Effector memory CD8-positive, alpha-beta T cell (primary cell): ENCODE results near the gene EPC1.
A peak's percentile ranks its signal among the peaks of the same experiment; 100 is the strongest.
"Not testable (repeated sequence)": the region's sequence is repeated elsewhere in the genome, so short reads cannot be mapped to it uniquely, and the experiment has no call there.

Experiments used
- ATAC-seq: fragments of 150-1000 bp; cut with Tn5 transposase; replicated peaks from 2 replicates; pipeline ENCODE4 v1.10.0; 2021; ENCODE audit warnings: mild to moderate bottlenecking, moderate library complexity
- DNase-seq, 3 experiments: peaks; one replicate each; pipeline ENCODE4 v3.0.0; 2021
- H3K27ac Mint-ChIP-seq, 2 donors: one replicate each; pipeline ENCODE4 v1.8.0; 2022; ENCODE audit warnings: mild to moderate bottlenecking in 2 of 2, mixed read lengths in 2 of 2, moderate library complexity in 2 of 2
- H3K27me3 Mint-ChIP-seq, 2 donors: one replicate each; pipeline ENCODE4 v1.8.0; 2022; ENCODE audit warnings: mixed read lengths in 2 of 2
- H3K36me3 Mint-ChIP-seq: one replicate; pipeline ENCODE4 v1.8.0; 2022; ENCODE audit warnings: mild to moderate bottlenecking, moderate library complexity, mixed read lengths; ENCODE audit not compliant: insufficient read depth
- H3K4me1 Mint-ChIP-seq, 2 donors: one replicate each; pipeline ENCODE4 v1.8.0; 2022; ENCODE audit warnings: low read depth in 2 of 2, mixed read lengths in 2 of 2
- H3K4me3 Mint-ChIP-seq, 2 donors: one replicate each; pipeline ENCODE4 v1.8.0; 2022; ENCODE audit warnings: mild to moderate bottlenecking in 2 of 2, mixed read lengths in 2 of 2, moderate library complexity in 2 of 2
- H3K9me3 Mint-ChIP-seq, 2 donors: one replicate each; pipeline ENCODE4 v1.8.0; 2022; ENCODE audit warnings: mixed read lengths in 2 of 2
- total RNA-seq, 9 experiments: gene quantifications; one replicate each; lab custom pipeline; 2026; lab: John Stamatoyannopoulos, UW

EPC1 gene, protein sequence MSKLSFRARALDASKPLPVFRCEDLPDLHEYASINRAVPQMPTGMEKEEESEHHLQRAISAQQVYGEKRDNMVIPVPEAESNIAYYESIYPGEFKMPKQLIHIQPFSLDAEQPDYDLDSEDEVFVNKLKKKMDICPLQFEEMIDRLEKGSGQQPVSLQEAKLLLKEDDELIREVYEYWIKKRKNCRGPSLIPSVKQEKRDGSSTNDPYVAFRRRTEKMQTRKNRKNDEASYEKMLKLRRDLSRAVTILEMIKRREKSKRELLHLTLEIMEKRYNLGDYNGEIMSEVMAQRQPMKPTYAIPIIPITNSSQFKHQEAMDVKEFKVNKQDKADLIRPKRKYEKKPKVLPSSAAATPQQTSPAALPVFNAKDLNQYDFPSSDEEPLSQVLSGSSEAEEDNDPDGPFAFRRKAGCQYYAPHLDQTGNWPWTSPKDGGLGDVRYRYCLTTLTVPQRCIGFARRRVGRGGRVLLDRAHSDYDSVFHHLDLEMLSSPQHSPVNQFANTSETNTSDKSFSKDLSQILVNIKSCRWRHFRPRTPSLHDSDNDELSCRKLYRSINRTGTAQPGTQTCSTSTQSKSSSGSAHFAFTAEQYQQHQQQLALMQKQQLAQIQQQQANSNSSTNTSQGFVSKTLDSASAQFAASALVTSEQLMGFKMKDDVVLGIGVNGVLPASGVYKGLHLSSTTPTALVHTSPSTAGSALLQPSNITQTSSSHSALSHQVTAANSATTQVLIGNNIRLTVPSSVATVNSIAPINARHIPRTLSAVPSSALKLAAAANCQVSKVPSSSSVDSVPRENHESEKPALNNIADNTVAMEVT
- 78.7 to 238 (median 193) reads per million in 9 experiments for total RNA-seq

DNA sequence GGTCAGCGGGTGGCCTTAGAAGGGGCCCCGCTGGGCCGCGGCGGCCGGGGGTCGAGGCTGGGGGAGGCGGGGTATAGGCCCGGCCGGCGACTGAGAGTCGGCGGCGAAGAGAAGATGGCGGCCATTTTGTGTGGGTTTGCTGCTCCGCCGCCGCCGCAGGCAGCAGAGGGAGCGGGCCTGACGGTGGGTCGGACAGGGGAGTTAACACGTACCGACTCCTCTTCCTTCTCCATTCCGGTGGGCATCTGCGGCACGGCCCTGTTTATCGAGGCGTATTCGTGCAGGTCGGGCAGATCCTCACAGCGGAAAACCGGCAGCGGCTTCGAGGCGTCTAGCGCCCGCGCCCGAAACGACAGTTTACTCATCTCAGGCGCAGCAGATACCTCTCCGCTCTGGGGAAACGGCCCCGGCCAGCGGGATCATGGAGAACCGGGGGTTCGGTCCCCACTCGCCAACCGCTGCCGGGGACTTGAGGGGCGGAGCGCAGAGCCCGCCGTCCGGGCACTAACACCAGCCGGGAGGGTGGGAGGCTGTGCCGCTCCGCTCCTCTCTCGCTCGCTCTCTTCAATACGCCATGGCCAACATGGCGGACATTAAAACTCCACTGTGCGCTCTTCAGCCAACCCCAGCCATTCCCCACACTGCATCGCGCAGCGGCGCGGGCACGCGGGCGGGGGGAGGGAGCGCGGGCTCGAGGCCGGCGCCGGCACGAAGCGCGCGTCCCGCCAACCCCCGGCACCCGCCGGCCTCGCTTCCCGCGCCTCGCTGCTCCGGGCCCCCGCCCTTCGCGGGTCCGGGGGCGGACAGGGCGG is at the start of gene EPC1:
TSS of gene EPC1 (minus strand) at position 608 of the 812 bp plus-strand sequence. CDS start at position 365, 243 bp downstream.
- peak; percentile 77 for ATAC-seq
- Mint-ChIP-seq H3K27me3 (no peaks in the 10 kb centered on the region), H3K36me3 (peaks cover 62% of the 10 kb centered on the region), H3K27ac (peak within 1 kb of the TSS; percentile 100), H3K9me3 (no peaks in the 10 kb centered on the region), H3K4me1 (peaks cover 37 to 46% of the 10 kb centered on the region in 2 donors), H3K4me3 (peak within 1 kb of the TSS; percentile 90 to 93)
- DNase-seq: peak; percentile 85 to 89 (median 86)

DNA sequence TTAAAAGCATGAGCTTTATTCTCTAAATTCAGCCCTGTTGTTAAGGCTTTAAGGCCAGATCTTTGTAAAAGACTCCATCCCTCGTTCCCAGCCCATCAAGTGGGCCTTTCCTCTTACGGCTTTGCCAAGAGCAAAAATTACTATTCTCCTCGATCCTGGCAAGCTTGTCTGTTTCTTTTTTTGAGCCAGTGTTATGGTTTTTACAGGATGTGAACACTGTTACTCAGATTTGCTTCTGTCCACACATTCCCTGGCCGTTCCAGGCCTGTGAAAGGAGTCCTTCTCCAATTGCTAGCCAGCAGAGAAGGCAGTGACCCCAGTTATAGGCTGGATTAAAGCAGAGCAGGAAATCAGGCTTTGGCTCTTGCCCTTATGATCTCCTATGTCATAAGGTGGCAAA is 47.0 kb upstream of the EPC1 start:
- no peaks in the 10 kb centered on the region for H3K4me1 Mint-ChIP-seq
- H3K27ac Mint-ChIP-seq: no peak overlapping the region
- H3K9me3 Mint-ChIP-seq: no peaks in the 10 kb centered on the region
- no peaks in the 10 kb centered on the region for H3K36me3 Mint-ChIP-seq
- ATAC-seq: no peak
- H3K27me3 Mint-ChIP-seq: peaks cover 6 to 8% of the 10 kb centered on the region in 2 donors
- no peak for DNase-seq
- H3K4me3 Mint-ChIP-seq: no peak overlapping the region

DNA sequence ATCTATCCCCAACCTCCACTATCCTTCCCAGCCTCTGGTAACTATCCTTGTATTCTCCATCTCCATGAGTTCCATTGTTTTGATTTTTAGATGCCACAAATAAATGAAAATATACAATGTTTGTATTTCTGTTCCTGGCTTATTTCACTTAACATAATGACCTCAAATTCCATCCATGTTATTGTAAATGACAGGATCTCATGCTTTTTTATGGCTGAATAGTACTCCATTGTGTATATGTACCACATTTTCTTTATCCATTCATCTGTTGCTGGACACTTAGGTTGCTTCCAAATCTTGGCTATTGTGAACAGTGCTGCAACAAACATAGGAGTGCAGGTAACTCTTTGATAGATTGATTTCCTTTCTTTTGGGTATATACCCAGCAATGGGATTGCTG is 45.3 kb upstream of the EPC1 start:
- H3K9me3 Mint-ChIP-seq, H3K27ac Mint-ChIP-seq, H3K4me1 Mint-ChIP-seq, ATAC-seq, DNase-seq, H3K4me3 Mint-ChIP-seq, H3K36me3 Mint-ChIP-seq: not testable (repeated sequence)
- peaks cover 6 to 13% of the 10 kb centered on the region in 2 donors for H3K27me3 Mint-ChIP-seq

DNA sequence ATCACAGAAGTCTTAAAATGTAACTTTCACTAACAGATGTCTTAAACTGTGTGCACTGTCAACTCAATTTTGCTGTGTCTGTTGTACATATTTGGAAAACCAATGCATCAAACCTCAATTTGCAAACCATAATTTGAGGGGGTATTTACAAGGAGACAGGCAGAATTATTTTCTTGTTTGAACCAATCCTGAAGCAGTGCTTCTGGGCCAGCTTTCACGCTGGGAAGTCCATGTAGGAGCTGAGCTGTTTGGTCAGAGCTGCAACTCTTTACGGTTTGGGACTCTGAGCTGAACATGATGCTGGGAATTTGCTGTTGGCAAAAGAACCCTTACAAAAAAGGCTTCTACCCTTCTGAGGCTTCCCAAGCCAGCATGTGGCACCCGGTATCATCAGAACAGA is 43.2 kb upstream of the EPC1 start:
- Mint-ChIP-seq H3K36me3 (no peaks in the 10 kb centered on the region), H3K27me3 (peaks cover 6 to 8% of the 10 kb centered on the region in 2 donors), H3K4me1 (no peaks in the 10 kb centered on the region), H3K27ac (no peak overlapping the region), H3K9me3 (no peaks in the 10 kb centered on the region), H3K4me3 (no peak overlapping the region)
- DNase-seq (no peak), ATAC-seq (no peak)

DNA sequence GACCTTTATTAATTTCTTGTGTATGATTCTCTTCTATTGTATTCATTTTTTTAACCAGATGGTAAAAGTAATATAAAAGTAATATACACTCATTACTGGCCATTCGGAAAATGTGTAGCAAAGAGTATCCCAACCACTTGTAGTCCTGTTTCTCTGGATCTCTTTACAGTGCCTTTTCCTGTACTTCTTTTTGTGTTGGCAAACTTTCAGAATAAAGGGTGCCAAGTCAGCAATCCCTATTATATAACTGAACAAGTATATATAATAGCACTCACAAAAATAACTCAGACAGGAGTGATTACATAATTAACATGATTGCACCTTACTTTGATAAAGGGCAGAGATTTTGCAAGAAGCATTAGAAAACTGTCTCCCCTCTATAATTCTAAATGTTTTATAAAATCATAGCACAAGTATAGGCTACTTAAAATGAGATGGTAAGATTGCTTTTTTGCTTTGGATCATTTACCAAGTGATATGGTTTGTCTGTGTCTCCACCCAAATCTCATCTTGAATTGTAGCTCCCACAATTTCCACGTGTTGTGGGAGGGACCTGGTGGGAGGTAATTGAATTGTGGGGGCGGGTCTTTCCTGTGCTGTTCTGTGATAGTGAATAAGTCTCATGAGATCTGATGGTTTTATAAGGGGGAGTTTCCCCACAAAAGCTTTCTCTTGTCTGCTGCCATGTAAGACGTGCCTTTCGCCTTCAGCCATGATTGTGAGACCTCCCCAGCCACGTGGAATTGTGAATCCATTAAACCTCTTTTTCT is 41.5 kb upstream of the EPC1 start:
- no peak overlapping the region for H3K27ac Mint-ChIP-seq
- H3K4me1 Mint-ChIP-seq: no peaks in the 10 kb centered on the region
- ATAC-seq: no peak
- DNase-seq: no peak
- H3K9me3 Mint-ChIP-seq: no peaks in the 10 kb centered on the region
- H3K4me3 Mint-ChIP-seq: no peak overlapping the region
- H3K27me3 Mint-ChIP-seq: peaks cover 0 to 6% of the 10 kb centered on the region in 2 donors
- no peaks in the 10 kb centered on the region for H3K36me3 Mint-ChIP-seq

DNA sequence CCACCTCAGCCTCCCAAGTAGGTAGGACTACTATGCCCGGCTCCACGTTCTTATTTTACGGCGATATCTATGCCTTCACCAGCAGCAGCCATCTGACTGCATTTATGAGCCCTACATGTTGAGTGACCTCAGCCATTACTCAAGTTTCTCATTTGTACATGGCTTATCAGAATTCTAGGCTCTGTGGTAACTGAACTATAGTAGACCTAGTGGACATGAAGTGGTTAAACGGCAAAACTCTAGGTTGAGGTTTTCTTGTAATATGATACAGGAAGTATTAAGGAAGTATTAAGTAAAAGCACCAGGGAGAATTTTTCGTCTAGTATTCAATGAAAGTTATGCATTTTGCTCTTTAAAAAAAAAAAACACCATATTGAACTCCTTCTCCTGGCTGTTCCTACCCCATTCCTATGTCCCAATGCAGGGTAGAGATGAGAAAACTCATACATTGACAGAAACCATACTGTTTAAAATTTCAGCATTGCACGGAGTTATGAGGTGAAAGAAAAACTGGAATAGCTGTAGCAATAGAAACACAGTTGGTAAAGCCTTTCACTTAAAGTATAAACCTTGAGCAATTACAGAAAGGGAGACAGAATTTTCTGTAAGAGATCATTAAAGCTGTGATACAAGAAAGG is 39.8 kb upstream of the EPC1 start:
- H3K9me3 Mint-ChIP-seq: no peaks in the 10 kb centered on the region
- peaks cover 3% of the 10 kb centered on the region for H3K36me3 Mint-ChIP-seq
- ATAC-seq (no peak), DNase-seq (no peak)
- peaks cover 0 to 6% of the 10 kb centered on the region in 2 donors for H3K27me3 Mint-ChIP-seq
- peaks cover 0 to 2% of the 10 kb centered on the region in 2 donors for H3K4me1 Mint-ChIP-seq
- no peak overlapping the region for H3K4me3 Mint-ChIP-seq
- H3K27ac Mint-ChIP-seq: no peak overlapping the region

DNA sequence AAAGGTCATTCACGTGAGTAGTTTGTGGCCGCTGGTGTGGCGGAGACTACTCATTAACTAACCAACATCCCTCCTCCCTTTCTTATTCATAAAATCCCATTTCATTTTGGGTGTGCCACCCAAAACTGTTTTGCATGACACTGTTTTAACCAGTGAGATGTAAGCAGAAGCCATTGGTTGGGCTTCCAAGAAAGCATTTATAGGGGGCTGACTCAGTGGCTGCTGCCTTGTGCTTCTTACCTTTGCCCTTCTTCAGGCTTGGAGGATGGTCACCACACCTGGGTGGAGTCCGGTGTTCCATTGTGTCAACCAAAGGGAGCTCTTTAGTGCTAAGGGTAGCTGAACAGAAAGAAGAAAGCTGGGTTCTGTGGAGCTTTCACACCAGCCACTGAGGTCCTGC is 37.2 kb upstream of the EPC1 start:
- H3K9me3 Mint-ChIP-seq: no peaks in the 10 kb centered on the region
- ATAC-seq (no peak), DNase-seq (no peak)
- H3K4me1 Mint-ChIP-seq: peaks cover 0 to 3% of the 10 kb centered on the region in 2 donors
- H3K36me3 Mint-ChIP-seq: peaks cover 3% of the 10 kb centered on the region
- H3K27ac Mint-ChIP-seq: no peak overlapping the region
- H3K27me3 Mint-ChIP-seq: peaks cover 0 to 6% of the 10 kb centered on the region in 2 donors
- H3K4me3 Mint-ChIP-seq: no peak overlapping the region

DNA sequence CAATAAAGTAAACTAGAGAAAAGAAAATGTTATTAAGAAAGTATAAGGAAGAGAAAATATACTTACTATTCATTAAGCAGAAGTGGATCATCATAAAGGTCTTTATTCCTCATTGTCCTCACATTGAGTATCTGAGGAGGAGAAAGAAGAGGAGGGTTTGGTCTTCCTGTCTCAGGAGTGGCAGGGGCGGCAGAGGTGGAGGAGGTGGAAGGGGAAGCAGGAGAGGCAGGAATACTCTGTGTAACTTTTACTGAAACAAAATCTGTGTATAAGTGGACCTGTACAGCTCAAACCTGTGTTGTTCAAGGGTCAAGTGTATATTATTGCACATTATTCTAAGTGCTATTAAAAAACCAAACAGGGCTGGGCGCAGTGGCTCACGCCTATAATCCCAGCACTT is 34.2 kb upstream of the EPC1 start:
- Mint-ChIP-seq H3K36me3 (peaks cover 3% of the 10 kb centered on the region), H3K4me1 (peaks cover 3 to 4% of the 10 kb centered on the region in 2 donors), H3K4me3 (no peak overlapping the region), H3K27me3 (no peaks in the 10 kb centered on the region), H3K27ac (no peak overlapping the region), H3K9me3 (no peaks in the 10 kb centered on the region)
- ATAC-seq (no peak), DNase-seq (no peak)

DNA sequence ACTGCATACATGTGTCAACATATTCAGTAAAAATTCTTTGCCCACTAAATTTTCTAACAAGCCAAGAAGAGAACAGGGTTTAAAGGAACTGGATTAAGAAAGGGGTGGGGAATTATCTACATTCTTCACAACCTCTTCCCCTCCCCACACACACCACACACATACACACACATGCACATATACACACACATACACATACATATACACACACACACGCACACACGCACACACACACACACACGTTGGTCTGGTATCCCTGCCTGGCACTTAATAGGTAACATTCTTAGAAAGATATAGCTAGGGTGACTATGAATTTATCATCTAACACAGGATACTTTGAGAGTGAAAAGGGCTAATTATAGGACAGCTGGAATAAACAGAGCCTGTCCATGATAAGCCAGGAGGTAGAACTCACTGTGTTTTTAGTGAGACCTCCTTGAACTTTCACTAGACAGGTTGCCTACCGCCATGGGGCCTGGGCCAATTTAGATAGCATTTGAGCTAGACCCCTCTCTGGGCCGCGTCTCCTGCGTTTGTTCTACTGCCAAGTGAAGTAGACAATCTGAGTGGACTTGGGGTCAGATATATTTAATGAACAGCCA is 33.1 kb upstream of the EPC1 start:
- Mint-ChIP-seq H3K4me1 (peaks cover 6 to 10% of the 10 kb centered on the region in 2 donors), H3K9me3 (no peaks in the 10 kb centered on the region), H3K36me3 (peaks cover 3% of the 10 kb centered on the region), H3K27me3 (no peaks in the 10 kb centered on the region), H3K27ac (no peak overlapping the region), H3K4me3 (no peak overlapping the region)
- ATAC-seq: no peak
- no peak for DNase-seq

DNA sequence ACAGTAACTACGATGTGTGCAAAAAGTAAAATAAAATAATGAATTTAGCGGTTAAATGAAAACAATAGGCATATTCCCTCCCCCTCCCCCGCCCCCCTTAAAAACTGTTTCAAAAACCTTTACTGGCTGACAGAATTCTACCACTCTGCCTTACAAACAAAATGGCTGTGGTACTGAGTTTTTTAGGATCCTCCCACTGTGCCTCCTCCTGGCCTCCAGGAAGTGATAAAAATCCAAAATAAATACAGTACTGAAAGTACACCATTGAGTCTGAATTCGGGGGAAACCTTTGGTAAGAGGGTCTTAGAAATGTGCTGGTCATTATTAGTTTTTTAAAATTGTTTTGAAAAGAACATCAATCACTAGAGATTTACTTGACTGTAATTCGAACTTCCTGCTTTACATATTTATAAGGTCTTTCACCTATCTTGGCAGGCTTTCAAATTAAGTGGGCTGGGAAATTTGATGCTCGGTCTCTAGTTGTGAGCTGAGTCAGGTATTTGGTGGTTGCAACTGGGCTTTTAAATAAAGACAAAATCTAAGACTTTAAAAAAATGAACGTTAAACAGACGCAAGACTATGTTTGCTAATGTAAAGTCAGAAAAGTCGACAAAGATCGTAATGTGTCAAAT is 32.5 kb upstream of the EPC1 start:
- DNase-seq: peak in 2 of 3 experiments; percentile 9 to 25
- peaks cover 3% of the 10 kb centered on the region for H3K36me3 Mint-ChIP-seq

DNA sequence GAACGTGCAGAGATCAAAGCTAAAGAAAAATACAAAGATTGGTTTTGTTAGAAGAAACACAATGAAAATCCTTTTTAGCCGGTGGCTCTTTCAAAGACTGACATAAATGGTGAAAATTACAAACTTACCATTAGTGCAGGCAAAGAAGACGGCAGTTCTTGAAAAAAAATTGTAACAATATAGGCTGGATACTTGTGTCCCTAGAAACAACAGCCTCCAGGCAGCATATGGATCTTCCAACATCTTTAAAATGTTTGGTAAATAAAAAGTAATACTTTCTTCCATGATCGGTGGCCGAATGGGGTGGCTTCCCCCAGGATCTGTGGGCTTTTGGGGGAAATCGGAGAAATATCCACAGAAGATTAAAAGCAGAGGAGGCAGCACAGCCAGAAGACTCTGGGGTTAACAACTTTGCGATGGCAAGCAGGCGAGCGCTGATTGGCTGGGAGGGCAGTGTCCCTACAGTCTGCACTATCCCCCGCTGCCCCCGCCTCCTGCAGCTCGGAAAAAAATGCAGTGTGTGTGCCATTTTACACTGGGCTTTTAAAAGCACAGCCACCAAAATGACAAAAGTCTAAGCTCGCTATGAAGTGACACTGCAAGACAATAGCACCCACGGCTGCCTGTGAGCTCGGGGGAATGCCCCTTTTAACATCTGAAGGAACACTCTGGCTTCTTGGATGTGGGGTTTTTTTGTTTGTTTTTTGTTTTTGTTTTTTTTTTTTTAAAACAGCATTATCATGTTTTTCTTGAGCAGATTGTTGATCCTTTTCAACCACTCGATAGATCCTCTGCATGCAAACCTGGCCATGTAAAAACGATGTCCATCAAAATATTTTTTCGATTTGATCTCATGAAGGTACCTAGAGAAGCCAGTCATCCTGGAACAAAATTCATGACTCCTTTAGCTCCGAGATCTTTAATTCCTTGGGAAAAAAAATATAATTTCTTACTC is 31.7 kb upstream of the EPC1 start:
- no peaks in the 10 kb centered on the region for H3K27me3 Mint-ChIP-seq
- H3K4me3 Mint-ChIP-seq: no peak overlapping the region
- H3K9me3 Mint-ChIP-seq: no peaks in the 10 kb centered on the region
- ATAC-seq (peak; percentile 92), DNase-seq (peak; percentile 89 to 91 (median 89))
- peaks cover 3% of the 10 kb centered on the region for H3K36me3 Mint-ChIP-seq
- no peak overlapping the region for H3K27ac Mint-ChIP-seq
- peaks cover 11 to 22% of the 10 kb centered on the region in 2 donors for H3K4me1 Mint-ChIP-seq

More for the DNA sequence above, 32.5 kb upstream of the EPC1 start:
- Mint-ChIP-seq H3K4me1 (peaks cover 8 to 16% of the 10 kb centered on the region in 2 donors), H3K9me3 (no peaks in the 10 kb centered on the region), H3K27ac (no peak overlapping the region), H3K4me3 (no peak overlapping the region), H3K27me3 (no peaks in the 10 kb centered on the region)
- peak; percentile 35 for ATAC-seq
